ENCODE data around the gene JMJD6. TPM values are rescaled to one million over a fixed set of nuclear protein-coding genes. Genes with fewer than 3 reads are reported as not detected.

The JMJD6 gene
- total and polyA plus RNA-seq, 11 donors = 30.1 to 75.6 (median 39.1) TPM

- intact Hi-C loops (cut with DNase I) = loop anchor here in 5 of 10 donors (5.0 kb wide), 2 partner anchors 41 to 114 kb away; partner anchors contain the start of gene MXRA7 (in 4 of the 5)
- WGBS, 4 donors = 15 to 46% (median 19%) methylated on average over 12 to 32 of the region's 32 CpGs
- H3K36me3 ChIP-seq = peaks cover 0 to 13% (median 8%) of the 10 kb centered on the region in 9 donors
- H3K27ac ChIP-seq = peak overlapping the region; percentile 47 to 95 (median 90)
- ATAC-seq (peak; percentile 98 to 99 (median 98)), DNase-seq (peak; percentile 100)
- H3K9me3 ChIP-seq = no peaks in the 10 kb centered on the region
- TF ChIP-seq POLR2A (IDR thresholded peaks at IDR 0.05) (no peak), CTCF (IDR thresholded peaks at IDR 0.05) (no peak)
- H3K27me3 ChIP-seq = no peaks in the 10 kb centered on the region
- H3K4me1 ChIP-seq = peaks cover 0 to 26% (median 14%) of the 10 kb centered on the region in 12 donors
- H3K4me3 ChIP-seq = peak overlapping the region; percentile 46 to 79 (median 69)
Measured at GRCh38 chr17:76671123-76671911, 55.1 kb downstream of the JMJD6 start.

DNA sequence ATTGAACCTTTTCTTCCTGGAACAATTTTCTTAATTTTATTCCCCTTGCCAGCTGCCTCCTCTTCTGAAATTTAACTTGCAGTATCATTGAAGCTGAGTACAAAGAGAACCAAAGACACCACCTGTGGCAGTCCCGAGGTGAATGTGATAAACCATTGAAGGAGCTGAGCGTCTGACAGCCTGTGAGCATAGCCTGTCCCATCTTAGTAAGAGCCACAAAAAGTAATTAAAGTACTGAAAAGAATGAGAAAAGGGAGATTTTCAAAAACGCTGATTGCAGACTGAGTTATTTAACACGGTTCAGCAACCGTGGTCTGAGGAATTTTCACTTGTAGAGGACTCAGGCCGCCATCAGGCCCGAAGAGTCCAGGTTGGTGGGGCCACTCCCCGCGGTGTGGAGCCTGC, 55.7 kb downstream of the JMJD6 start:
- peak overlapping the region in 2 of 12 donors; percentile 52 to 60 for H3K4me3 ChIP-seq
- H3K27me3 ChIP-seq = no peaks in the 10 kb centered on the region
- TF ChIP-seq POLR2A (IDR thresholded peaks at IDR 0.05) (no peak), CTCF (IDR thresholded peaks at IDR 0.05) (no peak)
- DNase-seq (no peak), ATAC-seq (no peak)
- H3K27ac ChIP-seq = peak overlapping the region in 11 of 12 donors; percentile 79 to 95 (median 92)
- intact Hi-C loops (cut with DNase I) = loop anchor here in 5 of 10 donors (5.0 kb wide), 2 partner anchors 42 to 113 kb away; partner anchors contain the start of gene MXRA7 (in 4 of the 5)
- no peaks in the 10 kb centered on the region for H3K9me3 ChIP-seq
- peaks cover 0 to 7% (median 2%) of the 10 kb centered on the region in 9 donors for H3K36me3 ChIP-seq
- H3K4me1 ChIP-seq = peaks cover 0 to 26% (median 14%) of the 10 kb centered on the region in 12 donors
- 56 to 69% (median 60%) methylated on average over 9 of the region's 9 CpGs for WGBS, 4 donors

DNA sequence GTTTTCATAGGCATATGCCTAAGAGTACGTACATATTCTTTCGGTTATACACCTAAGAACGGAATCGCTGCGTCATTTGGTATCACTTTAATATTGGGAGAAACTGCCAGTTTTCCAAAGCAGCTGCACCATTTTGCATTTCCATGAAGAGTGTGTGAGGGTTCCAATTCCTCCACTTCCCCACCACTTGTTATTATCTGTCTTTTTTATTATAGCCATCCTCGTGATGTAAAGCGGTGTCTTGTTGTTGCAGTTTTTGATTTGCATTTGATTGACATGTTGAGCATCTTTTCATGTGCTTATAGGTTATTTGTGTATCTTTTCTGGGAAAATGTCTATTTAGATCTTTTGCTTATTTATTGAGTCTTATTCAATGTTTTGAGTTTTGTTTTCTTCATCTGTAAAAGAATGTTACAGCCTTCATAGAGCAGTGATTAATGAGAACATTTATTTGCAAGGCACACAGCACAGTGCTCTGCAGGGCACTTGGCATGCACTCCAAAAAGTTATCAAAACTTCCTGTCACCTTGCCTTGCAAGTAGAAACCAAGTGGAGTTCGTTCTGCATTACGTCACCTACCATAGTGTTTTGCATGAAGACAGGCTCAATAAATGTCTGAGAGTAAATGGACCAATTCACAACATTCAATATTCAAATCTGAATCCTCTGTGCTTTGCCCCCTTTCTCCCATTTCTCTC, 56.2 kb downstream of the JMJD6 start:
- ATAC-seq = peak in 1 of 4 donors; percentile 13

More for the DNA sequence above, 56.2 kb downstream of the JMJD6 start:
- Histone ChIP-seq H3K9me3 (no peaks in the 10 kb centered on the region), H3K27me3 (no peaks in the 10 kb centered on the region), H3K27ac (peak overlapping the region in 9 of 12 donors; percentile 79 to 95 (median 92)), H3K36me3 (peaks cover 0 to 3% (median 0%) of the 10 kb centered on the region in 9 donors), H3K4me1 (peaks cover 0 to 26% (median 14%) of the 10 kb centered on the region in 12 donors), H3K4me3 (no peak overlapping the region)
- intact Hi-C loops (cut with DNase I) = loop anchor here in 5 of 10 donors (5.0 kb wide), 2 partner anchors 42 to 113 kb away; partner anchors contain the start of gene MXRA7 (in 4 of the 5)
- TF ChIP-seq CTCF (IDR thresholded peaks at IDR 0.05) (no peak), POLR2A (IDR thresholded peaks at IDR 0.05) (no peak)
- no peak for DNase-seq
- WGBS, 4 donors = 81 to 86% (median 83%) methylated on average over 9 of the region's 9 CpGs

MicroRNA genes within 50 kb of the gene (microRNA counts, 767-probe panel; counts per million panel counts)
- 0 to 71.6 counts per million in 2 donors for microRNA hsa-miR-636

Small RNA genes lying within 50 kb of the gene (microRNA-seq; reads per million reads assigned to microRNA genes)
- 1.2 to 5.4 (median 2.4) reads per million in 4 donors for gene MIR636

Other genes with a start within 250 kb of the JMJD6 start
- gene RHBDF2, start 225.2 kb downstream of the JMJD6 start, total RNA-seq = 10 to 100 TPM in 7 of 9 donors, 1 to 10 TPM in 2; 6.3 to 49.4 (median 14.1) TPM
- gene RHBDF2, start 225.2 kb downstream of the JMJD6 start, polyA plus RNA-seq = 10 to 100 TPM; 11.7 to 18.3 TPM
- gene CYGB, start 188.9 kb downstream of the JMJD6 start, total RNA-seq = 10 to 100 TPM; 11.8 to 37.9 (median 21.9) TPM
- 10 to 100 TPM; 16.7 to 25.9 TPM for gene CYGB, start 188.9 kb downstream of the JMJD6 start, polyA plus RNA-seq
- gene PRCD, start 186.6 kb downstream of the JMJD6 start, total RNA-seq = 1 to 10 TPM; 1.1 to 4.9 (median 2.7) TPM
- 1 to 10 TPM; 1.2 to 7.6 TPM for gene PRCD, start 186.6 kb downstream of the JMJD6 start, polyA plus RNA-seq
- gene ST6GALNAC2, start 140.7 kb downstream of the JMJD6 start, total RNA-seq = 1 to 10 TPM; 3.3 to 7.8 (median 5.6) TPM
- gene ST6GALNAC2, start 140.7 kb downstream of the JMJD6 start, polyA plus RNA-seq = 1 to 10 TPM; 2.1 to 2.3 TPM
- 10 to 100 TPM in 1 of 9 donors, 1 to 10 TPM in 8; 1.7 to 10.3 (median 3.5) TPM for gene ST6GALNAC1, start 82.8 kb downstream of the JMJD6 start, total RNA-seq
- gene ST6GALNAC1, start 82.8 kb downstream of the JMJD6 start, polyA plus RNA-seq = 1 to 10 TPM; 3.1 to 4.2 TPM
- gene MXRA7, start 15.6 kb downstream of the JMJD6 start, total RNA-seq = 100 to 1,000 TPM; 270 to 539 (median 466) TPM
- gene MXRA7, start 15.6 kb downstream of the JMJD6 start, polyA plus RNA-seq = 100 to 1,000 TPM; 240 to 245 TPM
- 10 to 100 TPM; 22.1 to 33.7 (median 24.0) TPM for gene METTL23, start 233 bp upstream of the JMJD6 start, total RNA-seq
- gene METTL23, start 233 bp upstream of the JMJD6 start, polyA plus RNA-seq = 10 to 100 TPM; 23.8 to 26.4 TPM
- gene SRSF2, start 10.7 kb upstream of the JMJD6 start, total RNA-seq = 100 to 1,000 TPM in 3 of 9 donors, 10 to 100 TPM in 6; 67.0 to 155 (median 79.5) TPM
- 10 to 100 TPM; 69.1 to 88.6 TPM for gene SRSF2, start 10.7 kb upstream of the JMJD6 start, polyA plus RNA-seq
- gene MFSD11, start 11.5 kb upstream of the JMJD6 start, total RNA-seq = 10 to 100 TPM; 20.6 to 36.5 (median 27.9) TPM
- gene MFSD11, start 11.5 kb upstream of the JMJD6 start, polyA plus RNA-seq = 10 to 100 TPM; 14.3 to 14.7 TPM
- under 1 TPM in 4 of 9 donors, not detected in 5; 0.13 to 0.21 (median 0.15) TPM for gene MGAT5B, start 141.8 kb upstream of the JMJD6 start, total RNA-seq
- gene MGAT5B, start 141.8 kb upstream of the JMJD6 start, polyA plus RNA-seq = under 1 TPM in 1 of 2 donors, not detected in 1; 0.07 TPM